ENCODE data around the gene NUP155.

The NUP155 gene

DNA sequence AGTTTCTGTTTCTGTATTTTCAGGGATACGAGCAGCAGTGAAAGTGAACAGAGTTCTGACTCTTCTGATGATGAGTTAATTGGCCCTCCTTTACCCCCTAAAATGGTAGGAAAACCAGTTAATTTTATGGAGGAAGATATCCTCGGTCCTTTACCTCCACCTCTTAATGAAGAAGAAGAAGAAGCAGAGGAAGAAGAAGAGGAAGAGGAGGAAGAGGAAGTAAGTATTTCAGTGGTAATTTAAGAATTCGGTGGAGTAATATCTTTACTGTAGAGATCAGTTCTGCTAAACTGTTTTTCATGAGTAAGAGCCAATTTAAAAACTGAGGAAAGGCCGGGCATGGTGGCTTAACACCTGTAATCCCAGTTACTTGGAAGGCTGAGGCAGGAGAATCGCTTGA lies 25.4 kb upstream of the NUP155 start:
- TF ChIP-seq RAD21 (IDR thresholded peaks at IDR 0.05; ENCODE audit: low read depth), result no peak
- TF ChIP-seq TCF12 (IDR thresholded peaks at IDR 0.05; ENCODE audit: low read depth), result no peak
- no peak for TF ChIP-seq TEAD4 (IDR thresholded peaks at IDR 0.05)
- no peak for TF ChIP-seq ZBTB7A (IDR thresholded peaks at IDR 0.05; ENCODE audit: low read depth)
- no peak for TF ChIP-seq TAF1 (IDR thresholded peaks at IDR 0.05; ENCODE audit: low read depth)

DNA sequence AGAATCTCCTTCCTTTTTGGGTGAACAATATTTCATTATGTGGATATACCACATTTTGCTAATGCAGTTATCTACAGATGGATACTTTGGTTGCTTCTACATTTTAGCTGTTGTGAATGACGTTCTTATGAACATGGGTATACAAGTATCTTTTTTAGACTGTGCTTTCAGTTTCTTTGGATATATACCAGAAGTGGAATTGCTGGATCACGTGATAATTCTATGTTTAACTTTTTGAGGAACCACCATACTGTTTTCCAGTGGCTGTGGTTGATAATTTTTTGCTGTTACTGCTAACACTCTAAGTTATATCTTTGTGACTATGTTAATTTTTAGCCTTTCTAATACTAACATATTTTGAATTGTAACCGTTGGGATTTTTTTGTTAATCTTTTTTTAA lies 20.7 kb upstream of the NUP155 start:
- no peak for TF ChIP-seq CREB1 (IDR thresholded peaks at IDR 0.05; ENCODE audit: low read depth)
- no peak for TF ChIP-seq EP300 (IDR thresholded peaks at IDR 0.05; ENCODE audit: borderline replicate concordance)
- TF ChIP-seq EGR1 (IDR thresholded peaks at IDR 0.05), result no peak
- no peak for TF ChIP-seq ZBTB7A (IDR thresholded peaks at IDR 0.05; ENCODE audit: low read depth)
- no peak for TF ChIP-seq TAF1 (IDR thresholded peaks at IDR 0.05; ENCODE audit: low read depth)
- no peak for TF ChIP-seq RAD21 (IDR thresholded peaks at IDR 0.05; ENCODE audit: low read depth)
- TF ChIP-seq, protein P1, sequence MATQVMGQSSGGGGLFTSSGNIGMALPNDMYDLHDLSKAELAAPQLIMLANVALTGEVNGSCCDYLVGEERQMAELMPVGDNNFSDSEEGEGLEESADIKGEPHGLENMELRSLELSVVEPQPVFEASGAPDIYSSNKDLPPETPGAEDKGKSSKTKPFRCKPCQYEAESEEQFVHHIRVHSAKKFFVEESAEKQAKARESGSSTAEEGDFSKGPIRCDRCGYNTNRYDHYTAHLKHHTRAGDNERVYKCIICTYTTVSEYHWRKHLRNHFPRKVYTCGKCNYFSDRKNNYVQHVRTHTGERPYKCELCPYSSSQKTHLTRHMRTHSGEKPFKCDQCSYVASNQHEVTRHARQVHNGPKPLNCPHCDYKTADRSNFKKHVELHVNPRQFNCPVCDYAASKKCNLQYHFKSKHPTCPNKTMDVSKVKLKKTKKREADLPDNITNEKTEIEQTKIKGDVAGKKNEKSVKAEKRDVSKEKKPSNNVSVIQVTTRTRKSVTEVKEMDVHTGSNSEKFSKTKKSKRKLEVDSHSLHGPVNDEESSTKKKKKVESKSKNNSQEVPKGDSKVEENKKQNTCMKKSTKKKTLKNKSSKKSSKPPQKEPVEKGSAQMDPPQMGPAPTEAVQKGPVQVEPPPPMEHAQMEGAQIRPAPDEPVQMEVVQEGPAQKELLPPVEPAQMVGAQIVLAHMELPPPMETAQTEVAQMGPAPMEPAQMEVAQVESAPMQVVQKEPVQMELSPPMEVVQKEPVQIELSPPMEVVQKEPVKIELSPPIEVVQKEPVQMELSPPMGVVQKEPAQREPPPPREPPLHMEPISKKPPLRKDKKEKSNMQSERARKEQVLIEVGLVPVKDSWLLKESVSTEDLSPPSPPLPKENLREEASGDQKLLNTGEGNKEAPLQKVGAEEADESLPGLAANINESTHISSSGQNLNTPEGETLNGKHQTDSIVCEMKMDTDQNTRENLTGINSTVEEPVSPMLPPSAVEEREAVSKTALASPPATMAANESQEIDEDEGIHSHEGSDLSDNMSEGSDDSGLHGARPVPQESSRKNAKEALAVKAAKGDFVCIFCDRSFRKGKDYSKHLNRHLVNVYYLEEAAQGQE (IDR thresholded peaks at IDR 0.05; ENCODE audit: low read depth), result no peak
- TF ChIP-seq, protein P2, sequence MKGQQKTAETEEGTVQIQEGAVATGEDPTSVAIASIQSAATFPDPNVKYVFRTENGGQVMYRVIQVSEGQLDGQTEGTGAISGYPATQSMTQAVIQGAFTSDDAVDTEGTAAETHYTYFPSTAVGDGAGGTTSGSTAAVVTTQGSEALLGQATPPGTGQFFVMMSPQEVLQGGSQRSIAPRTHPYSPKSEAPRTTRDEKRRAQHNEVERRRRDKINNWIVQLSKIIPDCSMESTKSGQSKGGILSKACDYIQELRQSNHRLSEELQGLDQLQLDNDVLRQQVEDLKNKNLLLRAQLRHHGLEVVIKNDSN (IDR thresholded peaks at IDR 0.05), result no peak
- TF ChIP-seq TEAD4 (IDR thresholded peaks at IDR 0.05), result no peak
- no peak for TF ChIP-seq NFIC (IDR thresholded peaks at IDR 0.05)
- TF ChIP-seq, protein P3, sequence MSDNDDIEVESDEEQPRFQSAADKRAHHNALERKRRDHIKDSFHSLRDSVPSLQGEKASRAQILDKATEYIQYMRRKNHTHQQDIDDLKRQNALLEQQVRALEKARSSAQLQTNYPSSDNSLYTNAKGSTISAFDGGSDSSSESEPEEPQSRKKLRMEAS (IDR thresholded peaks at IDR 0.05), result no peak
- TF ChIP-seq TCF12 (IDR thresholded peaks at IDR 0.05; ENCODE audit: low read depth), result no peak
- no peak for TF ChIP-seq CEBPB (IDR thresholded peaks at IDR 0.05)
- TF ChIP-seq FOXM1 (IDR thresholded peaks at IDR 0.05; ENCODE audit: borderline replicate concordance, low read depth), result no peak
- no peak for TF ChIP-seq YY1 (IDR thresholded peaks at IDR 0.05; ENCODE audit: low read depth)

DNA sequence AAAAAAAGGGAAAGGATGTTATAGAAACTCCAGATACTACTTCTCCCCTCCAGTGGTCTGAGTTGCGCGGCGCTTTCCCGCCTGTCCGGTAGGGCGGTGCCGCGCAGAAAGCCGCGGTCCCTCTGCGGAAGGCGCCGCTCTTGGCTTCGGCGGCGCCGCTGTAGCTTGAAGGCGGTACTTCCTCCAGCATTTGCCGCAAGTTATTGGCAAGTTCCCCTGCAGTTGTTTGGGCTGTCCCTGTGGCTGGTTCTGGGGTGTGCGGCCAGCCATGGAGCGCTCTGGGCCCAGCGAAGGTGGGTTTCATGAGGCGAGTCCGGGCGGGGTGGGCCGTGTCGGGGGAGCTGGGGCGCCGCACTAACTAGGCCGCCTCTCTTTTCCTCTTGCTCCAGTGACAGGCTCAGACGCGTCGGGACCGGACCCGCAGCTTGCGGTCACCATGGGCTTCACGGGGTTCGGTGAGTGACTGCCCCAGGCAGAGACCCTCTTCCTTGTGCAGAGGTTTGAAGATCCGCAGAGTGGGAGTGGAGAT lies 8.3 kb upstream of the NUP155 start, which contains the start of gene WDR70:
TSS of gene WDR70 (plus strand) at position 219 of the 529 bp plus-strand sequence. CDS start at position 269, 50 bp downstream.
- TF ChIP-seq NFIC (IDR thresholded peaks at IDR 0.05), result peak; percentile 50
- TF ChIP-seq ZBTB7A (IDR thresholded peaks at IDR 0.05; ENCODE audit: low read depth), result 0 out of 2 replicates have a peak, but pooled peaks have one; percentile 36
- TF ChIP-seq, protein P3 (IDR thresholded peaks at IDR 0.05), result peak; percentile 56
- peak; percentile 21; the same call in 1 of the 2 replicates for TF ChIP-seq YY1 (IDR thresholded peaks at IDR 0.05; ENCODE audit: low read depth)
- 0 out of 2 replicates have a peak, but pooled peaks have one; percentile 40 for TF ChIP-seq TCF12 (IDR thresholded peaks at IDR 0.05; ENCODE audit: low read depth)
- peak; percentile 73 for TF ChIP-seq TAF1 (IDR thresholded peaks at IDR 0.05; ENCODE audit: low read depth)

DNA sequence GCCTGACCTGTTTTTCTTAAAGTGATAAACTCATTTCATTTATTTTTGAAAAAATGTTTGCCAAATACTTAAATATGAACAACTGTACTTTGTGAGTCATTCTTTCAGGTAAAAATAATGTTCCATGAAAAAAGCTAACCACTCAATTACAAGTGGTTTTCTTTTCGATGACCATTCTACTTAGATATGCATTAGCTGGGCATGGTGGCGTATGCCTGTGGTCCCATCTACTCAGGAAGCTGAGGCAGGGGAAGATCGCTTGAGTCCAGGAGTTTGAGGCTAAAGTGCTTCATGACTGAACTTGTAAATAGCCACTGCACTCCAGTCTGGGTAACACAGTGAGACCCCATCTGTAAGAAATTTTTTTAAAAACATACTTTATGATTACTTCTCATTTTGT lies 4.2 kb upstream of the NUP155 start:
- TF ChIP-seq TAF1 (IDR thresholded peaks at IDR 0.05; ENCODE audit: low read depth) (no peak), CEBPB (IDR thresholded peaks at IDR 0.05) (no peak), RAD21 (IDR thresholded peaks at IDR 0.05; ENCODE audit: low read depth) (no peak), NFIC (IDR thresholded peaks at IDR 0.05) (no peak), FOXM1 (IDR thresholded peaks at IDR 0.05; ENCODE audit: borderline replicate concordance, low read depth) (no peak), CREB1 (IDR thresholded peaks at IDR 0.05; ENCODE audit: low read depth) (no peak)
- TF ChIP-seq, protein P3 (IDR thresholded peaks at IDR 0.05), result no peak

DNA sequence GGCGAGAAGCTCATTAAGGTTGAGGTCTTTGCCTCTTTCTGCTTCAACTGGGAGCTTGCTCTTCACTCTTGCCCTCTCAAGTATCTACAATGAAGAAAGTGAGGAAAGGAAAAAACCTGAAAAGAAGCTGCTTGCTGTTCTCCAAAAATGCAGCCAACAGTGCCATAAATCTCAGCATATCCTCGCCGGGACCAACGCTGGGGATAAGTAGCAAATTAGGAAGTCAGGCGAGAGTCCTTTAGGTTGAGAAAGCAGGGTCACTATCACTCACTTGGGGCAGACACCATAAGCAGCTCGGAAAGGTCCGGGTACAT lies 399 bp downstream of the NUP155 start:
- TF ChIP-seq, protein P1 (IDR thresholded peaks at IDR 0.05; ENCODE audit: low read depth), result no peak
- TF ChIP-seq FOXM1 (IDR thresholded peaks at IDR 0.05; ENCODE audit: borderline replicate concordance, low read depth), result no peak
- no peak for TF ChIP-seq YY1 (IDR thresholded peaks at IDR 0.05; ENCODE audit: low read depth)
- TF ChIP-seq TEAD4 (IDR thresholded peaks at IDR 0.05), result no peak
- TF ChIP-seq EP300 (IDR thresholded peaks at IDR 0.05; ENCODE audit: borderline replicate concordance), result no peak
- no peak for TF ChIP-seq TCF12 (IDR thresholded peaks at IDR 0.05; ENCODE audit: low read depth)
- TF ChIP-seq TAF1 (IDR thresholded peaks at IDR 0.05; ENCODE audit: low read depth), result no peak
- TF ChIP-seq CEBPB (IDR thresholded peaks at IDR 0.05), result no peak
- TF ChIP-seq RAD21 (IDR thresholded peaks at IDR 0.05; ENCODE audit: low read depth), result no peak
- TF ChIP-seq NFIC (IDR thresholded peaks at IDR 0.05), result no peak
- TF ChIP-seq, protein P3 (IDR thresholded peaks at IDR 0.05), result no peak
- TF ChIP-seq ZBTB7A (IDR thresholded peaks at IDR 0.05; ENCODE audit: low read depth), result no peak
- no peak for TF ChIP-seq CREB1 (IDR thresholded peaks at IDR 0.05; ENCODE audit: low read depth)
- no peak for TF ChIP-seq EGR1 (IDR thresholded peaks at IDR 0.05)
- TF ChIP-seq, protein P2 (IDR thresholded peaks at IDR 0.05), result no peak
